ENCODE results near the gene KIF2A. TPM values are rescaled to one million over a fixed set of nuclear protein-coding genes. Genes with fewer than 3 reads are reported as not detected.

The KIF2A gene
- total and polyA plus RNA-seq, 9 of the 15 experiments (the other 6 are each of a cell fraction or from before 2014, with no cell fraction given): 42.6 to 126 (median 77.6) TPM

GRCh38 chr5:62305715-62306322 is at the start of gene KIF2A (continued):
- TF ChIP-seq ZNF518B (CRISPR knock-in tag; IDR thresholded peaks at IDR 0.05) (no peak), MAFG (tag; conservative IDR thresholded peaks at IDR 0.05) (no peak; the same call in 1 of the 2 replicates), CTBP1 (IDR thresholded peaks at IDR 0.05; ENCODE audit: borderline replicate concordance) (peak; percentile 94), RCOR1 (IDR thresholded peaks at IDR 0.05; ENCODE audit: borderline replicate concordance in 1 of 2, low read depth in 2 of 2, low read length in 2 of 2) (peak in 1 of 2 experiments; percentile 75; a peak in 3 of 4 replicates), CTCF (IDR thresholded peaks at IDR 0.05 in 2 of 3, conservative IDR thresholded peaks at IDR 0.05 in 1 of 3; ENCODE audit: insufficient read depth in 2 of 3, low read depth in 1 of 3, low read length in 3 of 3) (peak in 2 of 3 experiments; percentile 10 to 19; a peak in 1 of 6 replicates), ZBTB7A (IDR thresholded peaks at IDR 0.05; ENCODE audit: borderline replicate concordance, control insufficient read depth, low read depth, low read length) (peak; percentile 44; the same call in 1 of the 2 replicates), ERF (CRISPR knock-in tag; IDR thresholded peaks at IDR 0.05) (peak; percentile 93), ZSCAN32 (CRISPR knock-in tag; IDR thresholded peaks at IDR 0.05) (no peak), ELF2 (CRISPR knock-in tag; IDR thresholded peaks at IDR 0.05) (peak; percentile 85), FOXP1 (CRISPR knock-in tag; IDR thresholded peaks at IDR 0.05) (no peak), TFE3 (CRISPR knock-in tag; IDR thresholded peaks at IDR 0.05) (0 out of 2 replicates have a peak, but pooled peaks have one; percentile 26), YBX1 (IDR thresholded peaks at IDR 0.05) (no peak), FOXK1 (CRISPR knock-in tag; IDR thresholded peaks at IDR 0.05; ENCODE audit: borderline replicate concordance) (peak; percentile 98; the same call in 1 of the 2 replicates), ZNF316 (IDR thresholded peaks at IDR 0.05) (no peak), MBD1 (CRISPR knock-in tag; IDR thresholded peaks at IDR 0.05) (no peak), SETDB1 (IDR thresholded peaks at IDR 0.05; ENCODE audit: low read length) (no peak), TGIF2 (CRISPR knock-in tag; IDR thresholded peaks at IDR 0.05) (0 out of 2 replicates have a peak, but pooled peaks have one; percentile 53), ADNP (tag; IDR thresholded peaks at IDR 0.05) (no peak), MAFF (IDR thresholded peaks at IDR 0.05; ENCODE audit: low read length) (no peak), MCM2 (IDR thresholded peaks at IDR 0.05; ENCODE audit: low read depth) (no peak), ZFX (CRISPR knock-in tag; IDR thresholded peaks at IDR 0.05) (peak; percentile 99)
